OCI-LY7 (cell line): ENCODE measurements around the gene KIT. TPM values are rescaled to one million over a fixed set of nuclear protein-coding genes. Genes with fewer than 3 reads are reported as not detected.

Source experiments
- BruUV-seq: library from RNA; stranded (reverse); fragments of 400-500 nt; replicated peaks from 2 replicates; lab custom pipeline; 2021; lab: Mats Ljungman, UMichigan
- CTCF ChIA-PET: fragments of 300-600 bp; sonication (Branson Sonifier 250); formaldehyde crosslinking; loops from one replicate; lab custom pipeline; 2022; ENCODE audit warnings: antibody characterized with exemption; ENCODE audit not compliant: unreplicated experiment; lab: Charles Lee
- POLR2A ChIA-PET: fragments of 300-600 bp; sonication (Branson Sonifier 250); formaldehyde crosslinking; loops from one replicate; lab custom pipeline; 2022; ENCODE audit warnings: antibody characterized with exemption; lab: Charles Lee
- DNase-seq: peaks from one replicate; pipeline ENCODE4 v3.0.0-alpha.2; 2015; ENCODE audit warnings: low spot score
- H2AFZ ChIP-seq: fragments of 200-600 bp; sonication (generic), shearing (Covaris generic); 2 replicates; pipeline ENCODE4 v1.6.1; 2014; ENCODE audit warnings: mild to moderate bottlenecking, antibody characterized with exemption, low read length, moderate library complexity
- H3K27ac ChIP-seq: fragments of 200-600 bp; sonication (generic); 2 replicates; pipeline ENCODE4 v1.5.1; 2014; ENCODE audit warnings: mixed run types, low read depth, mild to moderate bottlenecking, moderate library complexity, low read length, inconsistent platforms; ENCODE audit not compliant: poor library complexity, severe bottlenecking
- H3K36me3 ChIP-seq: fragments of 200-600 bp; sonication (generic); 2 replicates; pipeline ENCODE4 v1.6.1; 2014; ENCODE audit warnings: mild to moderate bottlenecking, antibody characterized with exemption, low read length, moderate library complexity, mixed read lengths; ENCODE audit not compliant: insufficient read depth
- H3K4me1 ChIP-seq: fragments of 200-600 bp; sonication (generic); 2 replicates; pipeline ENCODE4 v1.5.1; 2014; ENCODE audit warnings: mild to moderate bottlenecking, low read length; ENCODE audit not compliant: insufficient read depth, poor library complexity, severe bottlenecking
- H3K4me2 ChIP-seq: fragments of 200-600 bp; sonication (generic); 2 replicates; pipeline ENCODE4 v1.6.1; 2014; ENCODE audit warnings: mild to moderate bottlenecking, low read length
- H3K4me3 ChIP-seq: fragments of 200-600 bp; sonication (generic); 2 replicates; pipeline ENCODE4 v1.5.1; 2014; ENCODE audit warnings: mild to moderate bottlenecking, low read depth, low read length; ENCODE audit not compliant: poor library complexity, severe bottlenecking
- H3K79me2 ChIP-seq: fragments of 200-600 bp; sonication (generic); 2 replicates; pipeline ENCODE4 v1.6.1; 2016; ENCODE audit warnings: low read depth, mild to moderate bottlenecking, low read length, moderate library complexity, mixed read lengths; ENCODE audit not compliant: insufficient read depth
- H3K9me2 ChIP-seq: fragments of 200-600 bp; sonication (generic); 2 replicates; pipeline ENCODE4 v1.6.1; 2016; ENCODE audit warnings: mild to moderate bottlenecking, low read length, mixed read lengths; ENCODE audit not compliant: insufficient read depth
- H3K9me3 ChIP-seq: fragments of 200-600 bp; sonication (generic); 2 replicates; pipeline ENCODE4 v1.6.1; 2014; ENCODE audit warnings: mild to moderate bottlenecking, mixed run types, low read length, mixed read lengths
- H4K20me1 ChIP-seq: fragments of 200-600 bp; sonication (generic); 2 replicates; pipeline ENCODE4 v1.6.1; 2014; ENCODE audit warnings: mild to moderate bottlenecking, antibody characterized with exemption, low read length, moderate library complexity, mixed read lengths; ENCODE audit not compliant: insufficient read depth
- CTCF ChIP-seq: fragments of 200-600 bp; sonication (generic); conservative IDR thresholded peaks from 2 replicates; pipeline ENCODE4 v1.5.1; 2014; ENCODE audit warnings: mild to moderate bottlenecking, antibody characterized with exemption, low read length, moderate library complexity, mixed read lengths
- EZH2phosphoT487 ChIP-seq: fragments of 200-600 bp; sonication (generic); IDR thresholded peaks from 2 replicates; pipeline ENCODE4 v1.6.1; 2018; ENCODE audit warnings: low read depth, borderline replicate concordance, mild to moderate bottlenecking, mixed run types, antibody characterized with exemption, low read length, moderate library complexity, mixed read lengths
- intact Hi-C: fragments of 100-400 bp; cut with micrococcal nuclease; formaldehyde crosslinking; loops from one replicate; pipeline ENCODE4 v1.10.0; 2022; ENCODE audit not compliant: unreplicated experiment
- total RNA-seq, 2 experiments: library from RNA; depleted of rRNA in 1 of 2; stranded (reverse); fragments of >200 nt in 1 of 2; shearing (Covaris generic) in 1 of 2; gene quantifications; 2 replicates each; pipeline ENCODE4 v1.2.3, GENCODE V29; 2014 to 2022

Gene KIT
- total RNA-seq, 2 experiments from 2014 or later, result not detected

- ChIA-PET POLR2A (interaction anchor here (1.2 kb wide), 1 partner anchor 9 kb away, joined by 3 read pairs; no protein-coding TSS in a partner anchor), CTCF (no interaction called here)
- no TSS peak for BruUV-seq
- intact Hi-C loops, result no loop called here
- no peaks in the 10 kb centered on the region for H3K36me3 ChIP-seq
- no peaks in the 10 kb centered on the region for H3K4me1 ChIP-seq
- H3K27ac ChIP-seq, result no peak overlapping the region
- no peak overlapping the region for H3K4me2 ChIP-seq
- H3K4me3 ChIP-seq, result no peak overlapping the region
- H4K20me1 ChIP-seq, result no peaks in the 10 kb centered on the region
- no peaks in the 10 kb centered on the region for H3K79me2 ChIP-seq
- no peak for TF ChIP-seq EZH2phosphoT487
- no peak for TF ChIP-seq CTCF
- no peaks in the 10 kb centered on the region for H3K9me3 ChIP-seq
- H2AFZ ChIP-seq, result no peak overlapping the region
- peak; percentile 2 for DNase-seq
- no peaks in the 10 kb centered on the region for H3K9me2 ChIP-seq
Observed at GRCh38 chr4:54764476-54764875, 106.7 kb downstream of the KIT start.

- Histone ChIP-seq H3K4me2 (no peak overlapping the region), H3K4me3 (no peak overlapping the region), H4K20me1 (no peaks in the 10 kb centered on the region), H3K36me3 (no peaks in the 10 kb centered on the region), H3K9me3 (no peaks in the 10 kb centered on the region), H3K9me2 (no peaks in the 10 kb centered on the region), H3K4me1 (no peaks in the 10 kb centered on the region), H2AFZ (no peak overlapping the region), H3K79me2 (no peaks in the 10 kb centered on the region), H3K27ac (no peak overlapping the region)
- BruUV-seq, result no TSS peak
- TF ChIP-seq EZH2phosphoT487 (no peak), CTCF (no peak)
- ChIA-PET POLR2A (interaction anchor here (0.5 to 0.7 kb wide), 3 partner anchors 26 to 98 kb away, joined by 3 to 4 read pairs (median 3); no protein-coding TSS in a partner anchor), CTCF (no interaction called here)
- no peak for DNase-seq
- intact Hi-C loops, result no loop called here
Observed at GRCh38 chr4:54767376-54767775, 109.6 kb downstream of the KIT start.

GRCh38 chr4:54773022-54773421, 115.3 kb downstream of the KIT start:
- Histone ChIP-seq H3K4me1 (no peaks in the 10 kb centered on the region), H3K9me2 (no peaks in the 10 kb centered on the region), H3K4me2 (no peak overlapping the region), H3K79me2 (no peaks in the 10 kb centered on the region), H4K20me1 (no peaks in the 10 kb centered on the region), H3K36me3 (no peaks in the 10 kb centered on the region), H2AFZ (no peak overlapping the region), H3K9me3 (no peaks in the 10 kb centered on the region), H3K27ac (no peak overlapping the region), H3K4me3 (no peak overlapping the region)
- DNase-seq, result no peak
- TF ChIP-seq CTCF, result no peak
- TF ChIP-seq EZH2phosphoT487, result no peak
- no TSS peak for BruUV-seq
- intact Hi-C loops, result no loop called here
- POLR2A ChIA-PET, result interaction anchor here (1.2 kb wide), 1 partner anchor 9 kb away, joined by 3 read pairs; no protein-coding TSS in a partner anchor
- CTCF ChIA-PET, result no interaction called here
